ENCODE results near the gene NQO1.
A peak's percentile ranks its signal among the peaks of the same experiment; 100 is the strongest.

Gene NQO1

DNA sequence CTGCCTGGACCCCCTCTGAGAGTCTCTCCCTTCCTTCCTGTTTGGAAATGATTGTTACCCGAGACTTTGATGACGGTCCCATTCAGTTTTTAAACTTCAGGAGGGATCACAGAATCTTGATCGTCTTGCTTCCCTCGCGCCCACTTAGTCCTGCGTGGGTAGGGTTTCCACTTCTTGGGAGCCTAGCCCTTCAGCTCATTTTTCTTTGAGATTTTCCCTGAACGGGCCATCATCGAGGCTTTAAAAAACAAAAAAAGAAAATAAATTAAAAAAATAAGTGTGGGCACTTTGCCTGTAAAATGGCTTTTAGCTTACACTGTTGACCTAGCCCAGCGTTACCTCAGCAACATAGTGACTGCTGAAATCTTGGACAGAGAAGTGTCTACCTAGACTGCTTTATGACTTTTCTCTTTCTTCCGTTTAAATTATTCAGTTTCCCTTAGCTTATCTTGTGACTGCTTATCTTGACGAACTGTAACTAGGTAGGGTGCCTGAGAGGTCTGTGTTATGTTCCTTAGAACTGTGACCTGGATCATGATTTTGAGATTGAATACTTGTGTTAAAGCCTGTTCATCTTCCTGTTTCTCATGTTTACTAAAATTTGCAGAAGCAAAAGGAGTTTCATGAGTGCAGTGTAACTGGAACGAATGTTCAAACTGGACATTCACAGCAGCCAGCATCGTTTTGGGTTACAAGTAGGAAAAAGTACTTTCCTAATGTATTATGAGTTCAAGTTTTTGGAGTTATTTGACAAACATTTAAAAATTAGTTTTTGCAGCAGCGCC is 36.6 kb upstream of the NQO1 start (continued):
- TF ChIP-seq, protein P1, sequence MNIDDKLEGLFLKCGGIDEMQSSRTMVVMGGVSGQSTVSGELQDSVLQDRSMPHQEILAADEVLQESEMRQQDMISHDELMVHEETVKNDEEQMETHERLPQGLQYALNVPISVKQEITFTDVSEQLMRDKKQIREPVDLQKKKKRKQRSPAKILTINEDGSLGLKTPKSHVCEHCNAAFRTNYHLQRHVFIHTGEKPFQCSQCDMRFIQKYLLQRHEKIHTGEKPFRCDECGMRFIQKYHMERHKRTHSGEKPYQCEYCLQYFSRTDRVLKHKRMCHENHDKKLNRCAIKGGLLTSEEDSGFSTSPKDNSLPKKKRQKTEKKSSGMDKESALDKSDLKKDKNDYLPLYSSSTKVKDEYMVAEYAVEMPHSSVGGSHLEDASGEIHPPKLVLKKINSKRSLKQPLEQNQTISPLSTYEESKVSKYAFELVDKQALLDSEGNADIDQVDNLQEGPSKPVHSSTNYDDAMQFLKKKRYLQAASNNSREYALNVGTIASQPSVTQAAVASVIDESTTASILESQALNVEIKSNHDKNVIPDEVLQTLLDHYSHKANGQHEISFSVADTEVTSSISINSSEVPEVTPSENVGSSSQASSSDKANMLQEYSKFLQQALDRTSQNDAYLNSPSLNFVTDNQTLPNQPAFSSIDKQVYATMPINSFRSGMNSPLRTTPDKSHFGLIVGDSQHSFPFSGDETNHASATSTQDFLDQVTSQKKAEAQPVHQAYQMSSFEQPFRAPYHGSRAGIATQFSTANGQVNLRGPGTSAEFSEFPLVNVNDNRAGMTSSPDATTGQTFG (tag by site-specific recombination; IDR thresholded peaks at IDR 0.05; ENCODE audit: borderline replicate concordance): no peak
- TF ChIP-seq ZNF221 (tag by site-specific recombination; IDR thresholded peaks at IDR 0.05; ENCODE audit: borderline replicate concordance) (no peak), ZNF549 (tag by site-specific recombination; IDR thresholded peaks at IDR 0.05) (no peak), ZNF571 (tag by site-specific recombination; IDR thresholded peaks at IDR 0.05) (no peak), ZNF239 (tag by site-specific recombination; IDR thresholded peaks at IDR 0.05) (no peak), ZBTB8A (tag by site-specific recombination; IDR thresholded peaks at IDR 0.05) (0 out of 2 replicates have a peak, but pooled peaks have one; percentile 9), ZNF777 (tag by site-specific recombination; IDR thresholded peaks at IDR 0.05; ENCODE audit: borderline replicate concordance) (no peak), ZNF48 (tag by site-specific recombination; IDR thresholded peaks at IDR 0.05) (no peak), ZNF214 (tag by site-specific recombination; IDR thresholded peaks at IDR 0.05; ENCODE audit: borderline replicate concordance) (no peak), ZNF521 (tag by site-specific recombination; IDR thresholded peaks at IDR 0.05) (no peak), PATZ1 (tag by site-specific recombination; IDR thresholded peaks at IDR 0.05) (no peak), ATF2 (tag by site-specific recombination; IDR thresholded peaks at IDR 0.05; ENCODE audit: low read depth) (no peak), ZBTB11 (tag by site-specific recombination; conservative IDR thresholded peaks at IDR 0.05; ENCODE audit: low read depth) (no peak), ZNF514 (tag by site-specific recombination; IDR thresholded peaks at IDR 0.05) (no peak), GLI4 (tag by site-specific recombination; IDR thresholded peaks at IDR 0.05) (no peak), ZNF677 (tag by site-specific recombination; IDR thresholded peaks at IDR 0.05) (no peak), ZNF544 (tag by site-specific recombination; IDR thresholded peaks at IDR 0.05) (no peak), ZBTB20 (tag by site-specific recombination; IDR thresholded peaks at IDR 0.05) (no peak; the same call in 1 of the 2 replicates)
- TF ChIP-seq, protein P2, sequence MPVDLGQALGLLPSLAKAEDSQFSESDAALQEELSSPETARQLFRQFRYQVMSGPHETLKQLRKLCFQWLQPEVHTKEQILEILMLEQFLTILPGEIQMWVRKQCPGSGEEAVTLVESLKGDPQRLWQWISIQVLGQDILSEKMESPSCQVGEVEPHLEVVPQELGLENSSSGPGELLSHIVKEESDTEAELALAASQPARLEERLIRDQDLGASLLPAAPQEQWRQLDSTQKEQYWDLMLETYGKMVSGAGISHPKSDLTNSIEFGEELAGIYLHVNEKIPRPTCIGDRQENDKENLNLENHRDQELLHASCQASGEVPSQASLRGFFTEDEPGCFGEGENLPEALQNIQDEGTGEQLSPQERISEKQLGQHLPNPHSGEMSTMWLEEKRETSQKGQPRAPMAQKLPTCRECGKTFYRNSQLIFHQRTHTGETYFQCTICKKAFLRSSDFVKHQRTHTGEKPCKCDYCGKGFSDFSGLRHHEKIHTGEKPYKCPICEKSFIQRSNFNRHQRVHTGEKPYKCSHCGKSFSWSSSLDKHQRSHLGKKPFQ (tag by site-specific recombination; IDR thresholded peaks at IDR 0.05): no peak
- TF ChIP-seq, protein P3, sequence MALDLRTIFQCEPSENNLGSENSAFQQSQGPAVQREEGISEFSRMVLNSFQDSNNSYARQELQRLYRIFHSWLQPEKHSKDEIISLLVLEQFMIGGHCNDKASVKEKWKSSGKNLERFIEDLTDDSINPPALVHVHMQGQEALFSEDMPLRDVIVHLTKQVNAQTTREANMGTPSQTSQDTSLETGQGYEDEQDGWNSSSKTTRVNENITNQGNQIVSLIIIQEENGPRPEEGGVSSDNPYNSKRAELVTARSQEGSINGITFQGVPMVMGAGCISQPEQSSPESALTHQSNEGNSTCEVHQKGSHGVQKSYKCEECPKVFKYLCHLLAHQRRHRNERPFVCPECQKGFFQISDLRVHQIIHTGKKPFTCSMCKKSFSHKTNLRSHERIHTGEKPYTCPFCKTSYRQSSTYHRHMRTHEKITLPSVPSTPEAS (tag by site-specific recombination; IDR thresholded peaks at IDR 0.05): no peak
- TF ChIP-seq, protein P4, sequence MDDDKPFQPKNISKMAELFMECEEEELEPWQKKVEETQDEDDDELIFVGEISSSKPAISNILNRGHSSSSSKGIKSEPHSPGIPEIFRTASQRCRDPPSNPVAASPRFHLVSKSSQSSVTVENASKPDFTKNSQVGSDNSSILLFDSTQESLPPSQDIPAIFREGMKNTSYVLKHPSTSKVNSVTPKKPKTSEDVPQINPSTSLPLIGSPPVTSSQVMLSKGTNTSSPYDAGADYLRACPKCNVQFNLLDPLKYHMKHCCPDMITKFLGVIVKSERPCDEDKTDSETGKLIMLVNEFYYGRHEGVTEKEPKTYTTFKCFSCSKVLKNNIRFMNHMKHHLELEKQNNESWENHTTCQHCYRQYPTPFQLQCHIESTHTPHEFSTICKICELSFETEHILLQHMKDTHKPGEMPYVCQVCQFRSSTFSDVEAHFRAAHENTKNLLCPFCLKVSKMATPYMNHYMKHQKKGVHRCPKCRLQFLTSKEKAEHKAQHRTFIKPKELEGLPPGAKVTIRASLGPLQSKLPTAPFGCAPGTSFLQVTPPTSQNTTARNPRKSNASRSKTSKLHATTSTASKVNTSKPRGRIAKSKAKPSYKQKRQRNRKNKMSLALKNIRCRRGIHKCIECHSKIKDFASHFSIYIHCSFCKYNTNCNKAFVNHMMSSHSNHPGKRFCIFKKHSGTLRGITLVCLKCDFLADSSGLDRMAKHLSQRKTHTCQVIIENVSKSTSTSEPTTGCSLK (tag by site-specific recombination; IDR thresholded peaks at IDR 0.05): no peak
- TF ChIP-seq, protein P5, sequence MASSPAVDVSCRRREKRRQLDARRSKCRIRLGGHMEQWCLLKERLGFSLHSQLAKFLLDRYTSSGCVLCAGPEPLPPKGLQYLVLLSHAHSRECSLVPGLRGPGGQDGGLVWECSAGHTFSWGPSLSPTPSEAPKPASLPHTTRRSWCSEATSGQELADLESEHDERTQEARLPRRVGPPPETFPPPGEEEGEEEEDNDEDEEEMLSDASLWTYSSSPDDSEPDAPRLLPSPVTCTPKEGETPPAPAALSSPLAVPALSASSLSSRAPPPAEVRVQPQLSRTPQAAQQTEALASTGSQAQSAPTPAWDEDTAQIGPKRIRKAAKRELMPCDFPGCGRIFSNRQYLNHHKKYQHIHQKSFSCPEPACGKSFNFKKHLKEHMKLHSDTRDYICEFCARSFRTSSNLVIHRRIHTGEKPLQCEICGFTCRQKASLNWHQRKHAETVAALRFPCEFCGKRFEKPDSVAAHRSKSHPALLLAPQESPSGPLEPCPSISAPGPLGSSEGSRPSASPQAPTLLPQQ (tag by site-specific recombination; IDR thresholded peaks at IDR 0.05): no peak

Data from HEK293 (cell line).